GM20431 (cell line): ENCODE data around the gene CARMIL3.
"Not testable (repeated sequence)": the region's sequence is repeated elsewhere in the genome, so short reads cannot be mapped to it uniquely, and the experiment has no call there.

Source experiments
- in situ Hi-C: fragments of 300-500 bp; cut with MseI, MboI; formaldehyde crosslinking; loops from one replicate; pipeline ENCODE4 v1.15.0; 2020; ENCODE audit warnings: low sequenced_read_pairs; ENCODE audit not compliant: unreplicated experiment

The CARMIL3 gene

GRCh38 chr14:24038686-24039085 lies 13.1 kb upstream of the CARMIL3 start:
- in situ Hi-C loops = no loop called here

GRCh38 chr14:24040692-24041091 lies 11.1 kb upstream of the CARMIL3 start:
- in situ Hi-C loops = no loop called here

- in situ Hi-C loops = no loop called here
Measured at GRCh38 chr14:24042746-24043145, 9.1 kb upstream of the CARMIL3 start.

GRCh38 chr14:24049002-24049401 lies 2.8 kb upstream of the CARMIL3 start:
- in situ Hi-C loops = not testable (repeated sequence)

- in situ Hi-C loops = not testable (repeated sequence)
Measured at GRCh38 chr14:24050753-24051152, 1.1 kb upstream of the CARMIL3 start.

- in situ Hi-C loops = no loop called here
Measured at GRCh38 chr14:24051176-24051788, 527 bp upstream of the CARMIL3 start.

GRCh38 chr14:24052656-24053547 lies 1.1 kb downstream of the CARMIL3 start:
- in situ Hi-C loops = no loop called here

- in situ Hi-C loops = no loop called here
Measured at GRCh38 chr14:24053548-24054323, 1.9 kb downstream of the CARMIL3 start.

GRCh38 chr14:24054324-24054641 lies 2.5 kb downstream of the CARMIL3 start:
- in situ Hi-C loops = no loop called here

GRCh38 chr14:24054646-24055045 lies 2.8 kb downstream of the CARMIL3 start:
- in situ Hi-C loops = no loop called here

- in situ Hi-C loops = no loop called here
Measured at GRCh38 chr14:24055971-24056799, 4.4 kb downstream of the CARMIL3 start.

GRCh38 chr14:24056800-24057184 lies 5.0 kb downstream of the CARMIL3 start:
- in situ Hi-C loops = no loop called here

GRCh38 chr14:24057271-24057670 lies 5.5 kb downstream of the CARMIL3 start:
- in situ Hi-C loops = no loop called here

GRCh38 chr14:24057867-24058259 lies 6.1 kb downstream of the CARMIL3 start:
- in situ Hi-C loops = no loop called here

GRCh38 chr14:24058260-24058950 lies 6.6 kb downstream of the CARMIL3 start:
- in situ Hi-C loops = no loop called here

GRCh38 chr14:24058951-24059475 lies 7.2 kb downstream of the CARMIL3 start:
- in situ Hi-C loops = no loop called here

GRCh38 chr14:24059841-24060388 lies 8.1 kb downstream of the CARMIL3 start:
- in situ Hi-C loops = no loop called here

- in situ Hi-C loops = no loop called here
Measured at GRCh38 chr14:24060443-24060842, 8.6 kb downstream of the CARMIL3 start.
